GM19193 (cell line): ENCODE results near the gene MAST4.

Experiments used
- POLR2A ChIP-seq: IDR thresholded peaks from 4 replicates; pipeline ENCODE4 v1.6.1; 2011; ENCODE audit not compliant: insufficient read depth, insufficient read length; ENCODE audit errors: extremely low read depth

MAST4 gene

GRCh38 chr5:66689522-66690220 lies 93.5 kb downstream of the MAST4 start:
- no peak for TF ChIP-seq POLR2A

- no peak for TF ChIP-seq POLR2A
Observed at GRCh38 chr5:66694036-66694435, 97.8 kb downstream of the MAST4 start.

GRCh38 chr5:66697796-66698564 lies 101.8 kb downstream of the MAST4 start:
- TF ChIP-seq POLR2A: no peak

- no peak for TF ChIP-seq POLR2A
Observed at GRCh38 chr5:66701244-66701643, 105.1 kb downstream of the MAST4 start.

GRCh38 chr5:66702426-66702825 lies 106.2 kb downstream of the MAST4 start:
- TF ChIP-seq POLR2A: no peak

- TF ChIP-seq POLR2A: no peak
Observed at GRCh38 chr5:66704790-66705425, 108.7 kb downstream of the MAST4 start.

GRCh38 chr5:66708368-66708767 lies 112.2 kb downstream of the MAST4 start:
- TF ChIP-seq POLR2A: no peak

GRCh38 chr5:66710557-66711088 lies 114.4 kb downstream of the MAST4 start:
- no peak for TF ChIP-seq POLR2A

GRCh38 chr5:66713998-66714397 lies 117.8 kb downstream of the MAST4 start:
- no peak for TF ChIP-seq POLR2A

GRCh38 chr5:66717455-66718373 lies 121.5 kb downstream of the MAST4 start:
- no peak for TF ChIP-seq POLR2A

- TF ChIP-seq POLR2A: no peak
Observed at GRCh38 chr5:66718374-66719002, 122.3 kb downstream of the MAST4 start.

- TF ChIP-seq POLR2A: no peak
Observed at GRCh38 chr5:66720780-66721179, 124.6 kb downstream of the MAST4 start.

GRCh38 chr5:66722686-66723085 lies 126.5 kb downstream of the MAST4 start:
- TF ChIP-seq POLR2A: no peak

- no peak for TF ChIP-seq POLR2A
Observed at GRCh38 chr5:66724349-66725139, 128.4 kb downstream of the MAST4 start.

GRCh38 chr5:66727630-66728029 lies 131.4 kb downstream of the MAST4 start:
- TF ChIP-seq POLR2A: no peak
